Measurements from ENCODE around the gene FHL1. TPM values are rescaled to one million over a fixed set of nuclear protein-coding genes. Genes with fewer than 3 reads are reported as not detected.

The FHL1 gene
- total and polyA plus RNA-seq, 2 donors (not counting 3 experiments of a cell fraction or from before 2014, with no cell fraction given): 50.6 to 59.4 TPM

GRCh38 chrX:136104936-136105335 is 42.4 kb upstream of the FHL1 start:
- H3K4me1 ChIP-seq (ENCODE audit: control insufficient read depth, extremely low read depth, insufficient read depth, low read length): no peaks in the 10 kb centered on the region
- TF ChIP-seq MYC (IDR thresholded peaks at IDR 0.05; ENCODE audit: low read depth, low read length): no peak
- TF ChIP-seq FOS (IDR thresholded peaks at IDR 0.05; ENCODE audit: borderline replicate concordance, insufficient read depth, low read length): no peak
- TF ChIP-seq, protein P1, sequence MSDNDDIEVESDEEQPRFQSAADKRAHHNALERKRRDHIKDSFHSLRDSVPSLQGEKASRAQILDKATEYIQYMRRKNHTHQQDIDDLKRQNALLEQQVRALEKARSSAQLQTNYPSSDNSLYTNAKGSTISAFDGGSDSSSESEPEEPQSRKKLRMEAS (IDR thresholded peaks at IDR 0.05; ENCODE audit: insufficient read depth, insufficient read length): no peak
- H3K4me2 ChIP-seq (ENCODE audit: insufficient read depth, low read length): no peak overlapping the region
- FAIRE-seq: no peak
- H3K36me3 ChIP-seq (ENCODE audit: control insufficient read depth in 2 of 2, extremely low read depth in 1 of 2, insufficient read depth in 2 of 2, low read length in 2 of 2): no peaks in the 10 kb centered on the region
- H3K9ac ChIP-seq (replicated peaks; ENCODE audit: extremely low read depth, insufficient read depth, low read length): no peak overlapping the region
- no peaks in the 10 kb centered on the region for H3K9me1 ChIP-seq (replicated peaks; ENCODE audit: control insufficient read depth, extremely low read depth, insufficient read depth, low read length)
- H3K4me3 ChIP-seq (replicated peaks in 1 of 3; ENCODE audit: insufficient read depth in 1 of 3, low read depth in 1 of 3, low read length in 3 of 3): no peak overlapping the region
- H3K27ac ChIP-seq (ENCODE audit: insufficient read depth, low read depth, low read length): no peak overlapping the region
- H3K79me2 ChIP-seq (ENCODE audit: control insufficient read depth, insufficient read depth, low read length): no peaks in the 10 kb centered on the region
- dilution Hi-C loops (cut with MboI; ENCODE audit: extremely low pct_ligation_motif_present, low sequenced_read_pairs): no loop called here
- intact Hi-C loops (cut with micrococcal nuclease): no loop called here
- no peaks in the 10 kb centered on the region for H3K9me3 ChIP-seq (replicated peaks; ENCODE audit: control insufficient read depth, insufficient read depth, low read length)
- ChIA-PET CTCF (interaction anchor here (0.6 kb wide), 1 partner anchor 11 kb away, joined by 3 read pairs; no protein-coding TSS in a partner anchor), POLR2A (no interaction called here)
- no peak for DNase-seq (ENCODE audit: low read depth, low spot score)
- H2AFZ ChIP-seq (ENCODE audit: low read depth, low read length): no peak overlapping the region
- BruUV-seq (replicated peaks): no TSS peak
- no peaks in the 10 kb centered on the region for H3K27me3 ChIP-seq (ENCODE audit: control insufficient read depth in 2 of 2, insufficient read depth in 2 of 2, low read length in 2 of 2)
- no peaks in the 10 kb centered on the region for H4K20me1 ChIP-seq (replicated peaks; ENCODE audit: control insufficient read depth, extremely low read depth, insufficient read depth, low read length)

DNA sequence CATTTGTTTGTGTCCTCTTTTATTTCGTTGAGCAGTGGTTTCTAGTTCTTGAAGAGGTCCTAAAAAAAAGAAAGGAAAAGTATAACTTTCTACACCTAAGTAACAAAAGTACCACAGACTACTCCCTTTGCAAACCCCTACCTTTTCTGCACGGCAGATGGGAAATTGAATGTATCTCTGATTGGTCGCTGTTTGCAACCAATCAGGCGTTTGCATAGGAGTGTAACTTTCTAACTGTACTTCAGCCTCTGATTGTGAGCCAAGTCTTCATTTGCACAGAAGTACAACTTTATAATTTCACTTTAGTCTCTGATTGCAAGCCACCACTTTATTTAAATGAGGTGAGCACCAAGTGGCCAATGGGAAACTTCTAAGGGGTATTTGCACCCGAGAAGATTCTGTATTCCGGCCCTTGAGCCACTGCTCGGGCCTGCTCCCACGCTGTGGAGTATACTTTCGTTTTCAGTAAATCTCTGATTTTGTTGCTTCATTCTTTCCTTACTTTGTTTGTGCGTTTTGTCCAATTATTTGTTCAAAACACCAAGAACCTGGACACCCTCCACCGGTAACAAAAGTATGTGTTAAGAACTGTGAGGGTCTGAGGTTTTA is 40.3 kb upstream of the FHL1 start:
- ChIA-PET POLR2A (no interaction called here), CTCF (no interaction called here)
- no peak for FAIRE-seq
- no peak overlapping the region for H3K27ac ChIP-seq (ENCODE audit: insufficient read depth, low read depth, low read length)
- H3K9me3 ChIP-seq (replicated peaks; ENCODE audit: control insufficient read depth, insufficient read depth, low read length): no peaks in the 10 kb centered on the region
- no peak overlapping the region for H3K4me2 ChIP-seq (ENCODE audit: insufficient read depth, low read length)
- no peaks in the 10 kb centered on the region for H3K27me3 ChIP-seq (ENCODE audit: control insufficient read depth in 2 of 2, insufficient read depth in 2 of 2, low read length in 2 of 2)
- no peak overlapping the region for H3K4me3 ChIP-seq (replicated peaks in 1 of 3; ENCODE audit: insufficient read depth in 1 of 3, low read depth in 1 of 3, low read length in 3 of 3)
- H3K79me2 ChIP-seq (ENCODE audit: control insufficient read depth, insufficient read depth, low read length): no peaks in the 10 kb centered on the region
- H3K4me1 ChIP-seq (ENCODE audit: control insufficient read depth, extremely low read depth, insufficient read depth, low read length): no peaks in the 10 kb centered on the region
- TF ChIP-seq JUN (IDR thresholded peaks at IDR 0.05; ENCODE audit: borderline replicate concordance, insufficient read depth, insufficient read length, low read depth) (no peak), FOS (IDR thresholded peaks at IDR 0.05; ENCODE audit: borderline replicate concordance, insufficient read depth, low read length) (no peak), MYC (IDR thresholded peaks at IDR 0.05; ENCODE audit: low read depth, low read length) (no peak), CTCF (IDR thresholded peaks at IDR 0.05; ENCODE audit: extremely low read depth in 1 of 2, insufficient read depth in 1 of 2, low read depth in 1 of 2, low read length in 2 of 2) (no peak), POLR2A (IDR thresholded peaks at IDR 0.05; ENCODE audit: low read depth, low read length) (no peak), GATA2 (IDR thresholded peaks at IDR 0.05; ENCODE audit: insufficient read depth, insufficient read length, low read depth, low read length) (no peak), POLR2AphosphoS5 (IDR thresholded peaks at IDR 0.05; ENCODE audit: insufficient read depth, low read depth, low read length) (no peak), EZH2 (IDR thresholded peaks at IDR 0.05; ENCODE audit: borderline replicate concordance, low read depth, low read length, severe bottlenecking) (no peak)
- TF ChIP-seq, protein P1 (IDR thresholded peaks at IDR 0.05; ENCODE audit: insufficient read depth, insufficient read length): no peak
- H4K20me1 ChIP-seq (replicated peaks; ENCODE audit: control insufficient read depth, extremely low read depth, insufficient read depth, low read length): no peaks in the 10 kb centered on the region
- no TSS peak for BruUV-seq (replicated peaks)
- no peak for DNase-seq (ENCODE audit: low read depth, low spot score)
- intact Hi-C loops (cut with micrococcal nuclease) (no loop called here), dilution Hi-C loops (cut with MboI; ENCODE audit: extremely low pct_ligation_motif_present, low sequenced_read_pairs) (no loop called here)
- H2AFZ ChIP-seq (ENCODE audit: low read depth, low read length): no peak overlapping the region
- H3K36me3 ChIP-seq (ENCODE audit: control insufficient read depth in 2 of 2, extremely low read depth in 1 of 2, insufficient read depth in 2 of 2, low read length in 2 of 2): no peaks in the 10 kb centered on the region
- no peaks in the 10 kb centered on the region for H3K9me1 ChIP-seq (replicated peaks; ENCODE audit: control insufficient read depth, extremely low read depth, insufficient read depth, low read length)
- H3K9ac ChIP-seq (replicated peaks; ENCODE audit: extremely low read depth, insufficient read depth, low read length): no peak overlapping the region
